Nucleus accumbens (tissue), 56 donors: ENCODE measurements around the gene HSPB1.
"Not testable (repeated sequence)": the region's sequence is repeated elsewhere in the genome, so short reads cannot be mapped to it uniquely, and the experiment has no call there.

Source experiments
- DNase-seq, 56 donors: peaks; one replicate each; lab custom pipeline; 2025; lab: John Stamatoyannopoulos, UW

HSPB1 gene

GRCh38 chr7:76281006-76281705, 21.3 kb upstream of the HSPB1 start:
- peak in 1 of 56 donors; percentile 10 for DNase-seq

GRCh38 chr7:76281706-76282343, 20.6 kb upstream of the HSPB1 start:
- DNase-seq: no peak

- DNase-seq: no peak
Observed at GRCh38 chr7:76282344-76283253, 19.9 kb upstream of the HSPB1 start.

GRCh38 chr7:76283254-76284159, 19.0 kb upstream of the HSPB1 start:
- no peak for DNase-seq

- no peak for DNase-seq
Observed at GRCh38 chr7:76285604-76286374, 16.7 kb upstream of the HSPB1 start.

GRCh38 chr7:76286842-76287403, 15.6 kb upstream of the HSPB1 start:
- DNase-seq: no peak

GRCh38 chr7:76290847-76291350, 11.6 kb upstream of the HSPB1 start:
- not testable (repeated sequence) for DNase-seq

- DNase-seq: peak; percentile 17 to 95 (median 84)
Observed at GRCh38 chr7:76291351-76292212, 10.9 kb upstream of the HSPB1 start.

GRCh38 chr7:76292213-76292573, 10.3 kb upstream of the HSPB1 start:
- peak in 2 of 56 donors; percentile 48 to 70 for DNase-seq

- not testable (repeated sequence) for DNase-seq
Observed at GRCh38 chr7:76292911-76293310, 9.6 kb upstream of the HSPB1 start.

- DNase-seq: no peak
Observed at GRCh38 chr7:76293407-76293901, 9.0 kb upstream of the HSPB1 start.

GRCh38 chr7:76294344-76295024, 8.0 kb upstream of the HSPB1 start:
- DNase-seq: peak; percentile 51 to 99 (median 93)

- DNase-seq: peak in 14 of 56 donors; percentile 4 to 41 (median 21)
Observed at GRCh38 chr7:76296743-76297740, 5.4 kb upstream of the HSPB1 start.

- no peak for DNase-seq
Observed at GRCh38 chr7:76300166-76300731, 2.2 kb upstream of the HSPB1 start.

- DNase-seq: no peak
Observed at GRCh38 chr7:76301000-76301399, 1.5 kb upstream of the HSPB1 start.
